Measurements from ENCODE around the gene COL4A2. TPM values are rescaled to one million over a fixed set of nuclear protein-coding genes. Genes with fewer than 3 reads are reported as not detected.
A peak's percentile ranks its signal among the peaks of the same experiment; 100 is the strongest.
"Not testable (repeated sequence)": the region's sequence is repeated elsewhere in the genome, so short reads cannot be mapped to it uniquely, and the experiment has no call there.

The COL4A2 gene
- total RNA-seq, 1 experiment from 2014 or later: 67.4 TPM

GRCh38 chr13:110531100-110531499, 224.0 kb downstream of the COL4A2 start:
- DNase-seq (ENCODE audit: low read depth): no peak

GRCh38 chr13:110531671-110532083, 224.6 kb downstream of the COL4A2 start:
- DNase-seq (ENCODE audit: low read depth): no peak

- DNase-seq (ENCODE audit: low read depth): not testable (repeated sequence)
Measured at GRCh38 chr13:110532258-110532657, 225.2 kb downstream of the COL4A2 start.

GRCh38 chr13:110533771-110534670, 226.9 kb downstream of the COL4A2 start:
- no peak for DNase-seq (ENCODE audit: low read depth)

- no peak for DNase-seq (ENCODE audit: low read depth)
Measured at GRCh38 chr13:110535526-110535925, 228.4 kb downstream of the COL4A2 start.

- DNase-seq (ENCODE audit: low read depth): no peak
Measured at GRCh38 chr13:110536006-110536693, 229.1 kb downstream of the COL4A2 start.

- DNase-seq (ENCODE audit: low read depth): peak; percentile 84
Measured at GRCh38 chr13:110538632-110539031, 231.5 kb downstream of the COL4A2 start.

GRCh38 chr13:110539894-110540293, 232.8 kb downstream of the COL4A2 start:
- DNase-seq (ENCODE audit: low read depth): no peak

GRCh38 chr13:110540871-110541525, 233.9 kb downstream of the COL4A2 start:
- no peak for DNase-seq (ENCODE audit: low read depth)

- DNase-seq (ENCODE audit: low read depth): no peak
Measured at GRCh38 chr13:110541526-110541920, 234.4 kb downstream of the COL4A2 start.

- no peak for DNase-seq (ENCODE audit: low read depth)
Measured at GRCh38 chr13:110542169-110542796, 235.2 kb downstream of the COL4A2 start.

GRCh38 chr13:110546378-110546777, 239.3 kb downstream of the COL4A2 start:
- DNase-seq (ENCODE audit: low read depth): no peak

- DNase-seq (ENCODE audit: low read depth): peak; percentile 96
Measured at GRCh38 chr13:110546926-110547325, 239.8 kb downstream of the COL4A2 start.

- DNase-seq (ENCODE audit: low read depth): no peak
Measured at GRCh38 chr13:110548891-110549794, 242.1 kb downstream of the COL4A2 start.

- DNase-seq (ENCODE audit: low read depth): no peak
Measured at GRCh38 chr13:110549795-110550160, 242.7 kb downstream of the COL4A2 start.

- no peak for DNase-seq (ENCODE audit: low read depth)
Measured at GRCh38 chr13:110551284-110551683, 244.2 kb downstream of the COL4A2 start.

GRCh38 chr13:110552767-110553166, 245.7 kb downstream of the COL4A2 start:
- DNase-seq (ENCODE audit: low read depth): no peak

- DNase-seq (ENCODE audit: low read depth): no peak
Measured at GRCh38 chr13:110553417-110553816, 246.3 kb downstream of the COL4A2 start.

GRCh38 chr13:110554227-110554836, 247.2 kb downstream of the COL4A2 start:
- DNase-seq (ENCODE audit: low read depth): no peak

- DNase-seq (ENCODE audit: low read depth): no peak
Measured at GRCh38 chr13:110554946-110555345, 247.9 kb downstream of the COL4A2 start.
